Activated T-helper 1 cell treated with anti-CD3 and anti-CD28 coated beads, Interleukin-12 subunit alpha, Interleukin-12 subunit beta, Interleukin-2, Interleukin-4 antibody, amounts not matched to agents 30 ng/mL and 10 ng/mL and 1 ng/mL, durations not matched to agents 14 hours and 24 hours and 36 hours (primary cell): Measurements from ENCODE around the gene INTS7. TPM values are rescaled to one million over a fixed set of nuclear protein-coding genes. Genes with fewer than 3 reads are reported as not detected.

ENCODE experiments used
- DNase-seq: peaks from one replicate; pipeline ENCODE4 v3.0.0; 2021; ENCODE audit warnings: low spot score
- H3K27ac Mint-ChIP-seq: one replicate; pipeline ENCODE4 v1.8.0; 2021; ENCODE audit warnings: mild to moderate bottlenecking, mixed read lengths
- H3K27me3 Mint-ChIP-seq: one replicate; pipeline ENCODE4 v1.8.0; 2022; ENCODE audit warnings: mild to moderate bottlenecking, moderate library complexity, mixed read lengths; ENCODE audit not compliant: insufficient read depth
- H3K36me3 Mint-ChIP-seq: one replicate; pipeline ENCODE4 v1.8.0; 2021; ENCODE audit warnings: low read depth, mixed read lengths
- H3K4me1 Mint-ChIP-seq: one replicate; pipeline ENCODE4 v1.8.0; 2021; ENCODE audit warnings: low read depth, mixed read lengths
- H3K4me3 Mint-ChIP-seq: one replicate; pipeline ENCODE4 v1.8.0; 2021; ENCODE audit warnings: mild to moderate bottlenecking, moderate library complexity, mixed read lengths
- H3K9me3 Mint-ChIP-seq: one replicate; pipeline ENCODE4 v1.8.0; 2021; ENCODE audit warnings: mixed read lengths
- intact Hi-C: fragments of 100-400 bp; cut with micrococcal nuclease; formaldehyde crosslinking; loops from one replicate; pipeline ENCODE4 v1.15.1; 2024
- total RNA-seq: library from RNA; stranded (reverse); gene quantifications from 2 replicates; pipeline ENCODE4 v1.2.3, GENCODE V29; 2022

The INTS7 gene
- total RNA-seq, 1 donor from 2014 or later, result 33.2 TPM

GRCh38 chr1:212060632-212061472, 25.5 kb upstream of the INTS7 start:
- Mint-ChIP-seq H3K4me3 (no peak overlapping the region), H3K4me1 (no peaks in the 10 kb centered on the region), H3K27ac (no peak overlapping the region), H3K9me3 (peaks cover 17% of the 10 kb centered on the region), H3K27me3 (no peaks in the 10 kb centered on the region), H3K36me3 (peaks cover 45% of the 10 kb centered on the region)
- intact Hi-C loops, result no loop called here
- no peak for DNase-seq

DNA sequence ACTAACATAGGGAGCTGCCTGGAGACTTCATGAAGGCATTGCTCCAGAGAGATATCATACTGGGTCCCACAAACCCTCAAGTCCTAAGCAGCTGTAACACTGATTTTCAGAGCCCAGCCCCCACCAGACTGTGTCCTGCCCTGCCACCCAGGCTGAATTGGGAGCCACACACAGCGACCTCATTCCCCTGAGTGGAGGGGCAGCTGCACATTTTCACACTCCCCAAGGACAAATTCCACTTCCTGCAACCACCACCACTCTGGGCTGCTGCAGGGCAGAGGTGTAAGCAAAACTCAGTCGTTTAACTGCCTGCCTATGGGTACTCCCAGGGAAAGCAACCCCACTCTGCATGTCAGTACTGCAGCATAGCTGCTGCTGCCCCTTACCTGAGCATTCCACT, 20.0 kb upstream of the INTS7 start:
- Mint-ChIP-seq H3K4me3 (no peak overlapping the region), H3K36me3 (peaks cover 72% of the 10 kb centered on the region), H3K27ac (no peak overlapping the region), H3K9me3 (peaks cover 17% of the 10 kb centered on the region), H3K27me3 (no peaks in the 10 kb centered on the region), H3K4me1 (no peaks in the 10 kb centered on the region)
- no peak for DNase-seq
- intact Hi-C loops, result no loop called here

DNA sequence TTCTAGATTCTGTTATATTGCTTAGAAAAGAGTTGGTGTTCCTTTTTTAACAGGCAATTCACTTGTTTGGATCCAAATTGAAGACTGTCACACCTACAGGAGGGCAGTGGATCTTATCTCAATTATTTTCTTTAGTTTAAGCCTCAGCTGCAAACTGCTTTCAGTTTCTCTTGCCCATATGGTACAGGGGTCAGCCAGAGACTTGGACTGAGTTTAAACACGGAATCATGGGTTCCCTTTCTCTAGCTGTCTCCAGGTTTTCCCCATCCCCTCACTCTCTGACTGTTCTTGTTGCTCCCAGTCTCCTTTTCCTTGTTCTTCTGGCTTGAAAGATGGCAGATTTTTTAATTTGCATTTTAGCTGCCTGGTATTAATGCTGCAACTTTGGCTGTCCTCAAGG, 18.6 kb upstream of the INTS7 start:
- Mint-ChIP-seq H3K9me3 (peaks cover 17% of the 10 kb centered on the region), H3K36me3 (peaks cover 67% of the 10 kb centered on the region), H3K4me1 (no peaks in the 10 kb centered on the region), H3K27ac (no peak overlapping the region), H3K4me3 (no peak overlapping the region), H3K27me3 (no peaks in the 10 kb centered on the region)
- no peak for DNase-seq
- intact Hi-C loops, result no loop called here

DNA sequence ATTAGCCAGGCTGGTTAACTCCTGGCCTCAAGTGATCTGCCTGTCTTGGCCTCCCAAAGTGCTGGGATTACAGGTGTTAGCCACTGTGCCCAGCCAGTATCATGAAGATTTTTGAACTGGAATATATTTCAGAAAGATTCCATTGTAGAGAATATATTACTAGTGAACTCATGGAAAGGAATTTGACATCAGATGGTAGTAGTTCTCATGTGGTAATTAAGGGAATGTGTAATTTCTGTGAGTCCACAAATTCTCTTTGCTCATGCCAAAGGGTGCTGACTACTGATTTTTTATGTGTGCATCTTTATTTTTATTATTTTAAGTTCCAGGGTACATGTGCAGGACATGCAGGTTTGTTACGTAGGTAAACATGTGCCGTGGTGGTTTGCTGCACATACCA, 10.6 kb upstream of the INTS7 start:
- intact Hi-C loops, result no loop called here
- Mint-ChIP-seq H3K36me3 (peaks cover 35% of the 10 kb centered on the region), H3K27me3 (no peaks in the 10 kb centered on the region), H3K4me1 (peaks cover 24% of the 10 kb centered on the region), H3K4me3 (no peak overlapping the region), H3K27ac (no peak overlapping the region), H3K9me3 (no peaks in the 10 kb centered on the region)
- DNase-seq, result no peak

DNA sequence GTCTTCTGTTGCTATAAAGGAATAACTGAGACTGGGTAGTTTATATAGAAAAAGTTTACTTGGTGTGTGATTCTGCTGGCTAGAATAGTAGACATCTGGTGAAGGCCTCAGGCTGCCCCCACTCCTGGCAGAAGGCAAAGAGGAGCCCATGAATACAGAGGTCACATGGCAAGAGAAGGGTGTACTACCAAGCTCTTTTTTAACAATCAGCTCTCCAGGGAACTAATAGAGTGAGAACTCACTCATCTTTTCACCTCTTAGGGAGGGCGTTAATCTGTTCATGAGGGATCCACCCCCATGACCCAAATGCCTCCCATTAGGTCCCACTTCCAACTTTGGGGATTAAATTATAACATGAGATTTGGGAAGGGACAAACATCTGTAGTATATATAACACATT, 9.5 kb upstream of the INTS7 start:
- DNase-seq, result no peak
- H3K27me3 Mint-ChIP-seq, result no peaks in the 10 kb centered on the region
- H3K4me1 Mint-ChIP-seq, result peaks cover 33% of the 10 kb centered on the region
- no peaks in the 10 kb centered on the region for H3K9me3 Mint-ChIP-seq
- no peak overlapping the region for H3K4me3 Mint-ChIP-seq
- peaks cover 30% of the 10 kb centered on the region for H3K36me3 Mint-ChIP-seq
- intact Hi-C loops, result no loop called here
- peak overlapping the region; percentile 46 for H3K27ac Mint-ChIP-seq

DNA sequence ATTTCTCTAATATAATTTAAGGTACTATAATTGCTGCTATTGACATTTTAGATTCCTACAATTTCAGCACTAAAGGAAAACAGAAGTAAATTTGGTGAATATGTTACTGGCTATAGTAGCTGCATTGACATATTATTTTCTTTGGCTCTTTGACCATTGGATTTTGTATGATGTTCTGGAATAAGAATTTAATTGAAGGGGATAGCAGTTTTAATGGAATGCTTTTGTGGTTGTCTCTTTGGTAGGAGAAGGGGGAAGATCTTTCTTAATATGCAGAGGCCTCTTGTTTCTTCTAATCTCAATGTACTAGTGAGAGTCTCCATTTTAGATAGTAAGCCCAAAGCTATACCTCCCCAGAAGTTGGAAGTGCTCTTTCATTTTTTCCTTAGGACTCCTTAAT, 7.1 kb upstream of the INTS7 start:
- Mint-ChIP-seq H3K27me3 (no peaks in the 10 kb centered on the region), H3K27ac (no peak overlapping the region), H3K4me1 (peaks cover 56% of the 10 kb centered on the region), H3K4me3 (no peak overlapping the region), H3K36me3 (peaks cover 38% of the 10 kb centered on the region), H3K9me3 (no peaks in the 10 kb centered on the region)
- no peak for DNase-seq
- intact Hi-C loops, result no loop called here

- Mint-ChIP-seq H3K27me3 (no peaks in the 10 kb centered on the region), H3K4me3 (peak overlapping the region; percentile 56), H3K9me3 (no peaks in the 10 kb centered on the region), H3K4me1 (peaks cover 68% of the 10 kb centered on the region), H3K27ac (peak overlapping the region; percentile 41), H3K36me3 (peaks cover 29% of the 10 kb centered on the region)
- DNase-seq, result no peak
- intact Hi-C loops, result no loop called here
Observed at GRCh38 chr1:212040629-212041412, 5.5 kb upstream of the INTS7 start.

GRCh38 chr1:212039622-212040021, 4.3 kb upstream of the INTS7 start:
- peaks cover 3% of the 10 kb centered on the region for H3K27me3 Mint-ChIP-seq
- no peaks in the 10 kb centered on the region for H3K9me3 Mint-ChIP-seq
- intact Hi-C loops, result loop anchor here (5.0 kb wide), 2 partner anchors 712 to 978 kb away; partner anchors contain the start of genes ANGEL2 and TRAF5
- no peak overlapping the region for H3K27ac Mint-ChIP-seq
- no peak overlapping the region for H3K4me3 Mint-ChIP-seq
- DNase-seq, result no peak
- H3K36me3 Mint-ChIP-seq, result peaks cover 19% of the 10 kb centered on the region
- peaks cover 59% of the 10 kb centered on the region for H3K4me1 Mint-ChIP-seq

DNA sequence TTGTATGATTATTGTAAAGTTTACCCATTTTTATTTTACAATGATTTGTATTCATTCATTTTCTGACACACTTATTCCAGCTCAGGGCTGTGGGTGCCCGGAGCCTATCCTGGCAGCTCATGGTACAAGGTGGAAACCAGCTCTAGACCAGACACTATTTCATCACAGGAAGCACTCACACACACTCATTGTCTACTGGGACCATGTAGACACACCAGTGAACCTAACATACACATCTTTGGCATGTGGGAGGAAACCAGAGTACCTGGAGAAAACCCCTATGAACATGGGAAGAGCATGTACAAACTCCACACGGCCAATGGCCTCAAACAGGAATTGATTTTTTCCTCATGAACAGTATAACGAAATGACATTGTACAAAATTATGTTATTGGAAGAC, 2.5 kb upstream of the INTS7 start:
- no peak for DNase-seq
- H3K4me3 Mint-ChIP-seq, result peak overlapping the region; percentile 95
- intact Hi-C loops, result loop anchor here (5.0 kb wide), 2 partner anchors 711 to 979 kb away; partner anchors contain the start of genes ANGEL2 and TRAF5

DNA sequence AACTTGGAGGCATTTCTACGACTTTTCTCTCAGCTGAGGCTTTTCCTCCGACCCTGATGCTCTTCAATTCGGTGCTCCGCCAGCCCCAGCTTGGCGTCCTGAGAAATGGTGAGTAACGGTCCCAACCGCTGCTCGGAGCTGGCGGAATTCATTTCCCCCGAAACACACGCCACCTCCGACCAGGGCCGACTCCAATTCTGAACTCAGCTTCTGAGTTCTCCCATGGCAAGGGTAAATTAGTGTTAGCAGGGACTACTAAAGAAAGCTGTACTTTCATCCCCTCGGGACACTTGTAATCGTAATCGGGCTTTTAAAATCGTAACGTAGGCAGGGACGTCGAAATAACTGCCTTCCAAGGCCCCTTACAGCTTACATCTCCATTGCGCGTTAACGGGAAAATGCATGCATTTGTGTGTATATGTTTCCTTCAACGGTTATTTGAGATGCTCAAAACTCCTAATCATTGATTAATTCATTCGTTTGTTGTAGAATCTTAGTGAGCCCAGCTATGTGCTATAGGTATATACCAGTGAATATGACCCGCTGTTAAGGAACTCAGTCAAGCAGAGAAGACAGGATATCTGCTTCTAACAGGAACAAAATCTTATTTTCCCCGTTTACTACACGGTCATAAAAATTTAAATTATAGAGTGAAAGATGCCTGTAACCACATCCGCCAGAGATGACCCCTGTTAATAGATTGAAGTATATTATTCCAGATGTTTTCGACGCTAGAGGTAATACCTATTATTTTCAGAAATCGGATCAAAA, 663 bp upstream of the INTS7 start:
- H3K4me1 Mint-ChIP-seq, result peaks cover 74% of the 10 kb centered on the region

More for the DNA sequence above, 2.5 kb upstream of the INTS7 start:
- Mint-ChIP-seq H3K27ac (peak overlapping the region; percentile 40), H3K36me3 (peaks cover 26% of the 10 kb centered on the region), H3K9me3 (no peaks in the 10 kb centered on the region), H3K27me3 (peaks cover 3% of the 10 kb centered on the region), H3K4me1 (peaks cover 65% of the 10 kb centered on the region)

DNA sequence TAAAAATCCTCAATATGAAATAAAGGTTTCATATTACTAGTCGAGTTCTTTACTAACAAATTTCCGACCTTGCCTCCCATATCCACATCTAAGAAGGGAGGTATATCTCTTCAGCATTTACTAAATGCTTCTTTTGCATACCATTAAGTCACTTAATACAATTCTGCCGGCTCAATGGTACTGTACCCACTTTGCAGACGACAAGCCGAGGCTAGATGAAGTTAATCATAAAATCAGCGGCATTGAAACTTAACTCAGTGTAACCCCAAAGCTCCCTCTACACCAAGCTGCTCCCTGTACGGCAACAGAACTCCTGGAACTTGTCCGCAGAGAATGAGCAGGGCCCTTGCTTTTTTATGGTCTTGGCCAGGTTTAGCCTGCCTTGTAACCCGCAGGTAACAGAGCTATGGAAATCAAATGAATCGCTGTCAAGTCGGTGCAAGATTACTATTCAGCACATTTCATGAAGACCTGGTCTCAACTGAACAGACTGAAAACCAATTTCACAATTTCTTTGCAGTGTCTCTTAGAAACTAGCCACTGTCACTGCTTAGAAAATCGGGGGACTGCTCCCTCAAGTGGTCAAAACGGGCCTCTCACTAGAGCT, 738 bp downstream of the INTS7 start:
- peaks cover 31% of the 10 kb centered on the region for H3K36me3 Mint-ChIP-seq
- H3K4me3 Mint-ChIP-seq, result peak overlapping the region; percentile 95
- peaks cover 74% of the 10 kb centered on the region for H3K4me1 Mint-ChIP-seq
- H3K9me3 Mint-ChIP-seq, result no peaks in the 10 kb centered on the region
- peak overlapping the region; percentile 94 for H3K27ac Mint-ChIP-seq
- peaks cover 3% of the 10 kb centered on the region for H3K27me3 Mint-ChIP-seq
- intact Hi-C loops, result loop anchor here (1.0 to 5.0 kb wide), 19 partner anchors 22 to 983 kb away; partner anchors contain the start of genes ANGEL2, NEK2, NENF and NSL1
- DNase-seq, result no peak

More for the DNA sequence above, 663 bp upstream of the INTS7 start:
- peaks cover 33% of the 10 kb centered on the region for H3K36me3 Mint-ChIP-seq
- H3K27me3 Mint-ChIP-seq, result peaks cover 3% of the 10 kb centered on the region
- no peaks in the 10 kb centered on the region for H3K9me3 Mint-ChIP-seq
- peak overlapping the region; percentile 94 for H3K27ac Mint-ChIP-seq
- DNase-seq, result no peak
- H3K4me3 Mint-ChIP-seq, result peak overlapping the region; percentile 95
- intact Hi-C loops, result loop anchor here (1.0 to 5.0 kb wide), 19 partner anchors 24 to 981 kb away; partner anchors contain the start of genes ANGEL2, NEK2, NENF and NSL1

GRCh38 chr1:212030936-212031528, 4.3 kb downstream of the INTS7 start:
- Mint-ChIP-seq H3K4me1 (peaks cover 46% of the 10 kb centered on the region), H3K9me3 (no peaks in the 10 kb centered on the region), H3K4me3 (no peak overlapping the region), H3K27me3 (peaks cover 3% of the 10 kb centered on the region), H3K36me3 (peaks cover 25% of the 10 kb centered on the region), H3K27ac (no peak overlapping the region)
- intact Hi-C loops, result loop anchor here (1.0 kb wide), 1 partner anchor 350 kb away; no protein-coding TSS in a partner anchor
- DNase-seq, result no peak
